ENCODE measurements around the gene KCNMA1.
"Not testable (repeated sequence)": the region's sequence is repeated elsewhere in the genome, so short reads cannot be mapped to it uniquely, and the experiment has no call there.

The KCNMA1 gene

DNA sequence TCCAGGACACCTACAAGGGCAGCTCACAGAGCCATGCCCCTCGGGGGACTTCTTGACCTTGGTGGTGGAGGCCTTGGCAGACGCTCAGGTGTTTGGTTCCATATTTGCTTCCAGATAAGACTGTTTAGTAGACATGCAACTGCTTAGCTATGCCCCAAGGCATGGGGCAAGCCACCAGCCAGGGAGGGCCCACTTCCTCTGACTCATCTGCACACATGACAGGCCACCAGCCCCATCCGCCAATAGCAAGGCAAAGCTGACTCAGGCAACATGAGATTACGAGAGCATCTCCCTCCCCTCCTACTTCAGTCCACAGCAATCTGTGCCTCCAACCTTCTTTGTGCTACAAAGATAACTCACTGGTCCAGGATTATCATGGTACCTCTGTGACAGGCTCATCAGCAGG is 54.9 kb downstream of the KCNMA1 start:
- Histone ChIP-seq H3K36me3 (ENCODE audit: control insufficient read depth, insufficient read depth, low read length) (no peaks in the 10 kb centered on the region), H3K27ac (ENCODE audit: low read depth, low read length, severe bottlenecking) (no peak overlapping the region), H3K9me3 (ENCODE audit: control insufficient read depth, low read length) (no peaks in the 10 kb centered on the region), H3K4me3 (ENCODE audit: extremely low read depth, insufficient read depth, low read length, poor library complexity, severe bottlenecking) (no peak overlapping the region), H3K4me1 (ENCODE audit: control insufficient read depth, insufficient read depth, low read length, poor library complexity, severe bottlenecking) (peaks cover 21% of the 10 kb centered on the region)
- 90 to 94% methylated on average over 3 to 4 of the region's 4 CpGs for WGBS, 2 experiments (ENCODE audit: insufficient coverage in 2 of 2)

GRCh38 chr10:77581738-77582137 is 55.9 kb downstream of the KCNMA1 start:
- Histone ChIP-seq H3K4me1 (ENCODE audit: control insufficient read depth, insufficient read depth, low read length, poor library complexity, severe bottlenecking) (peaks cover 21% of the 10 kb centered on the region), H3K27ac (ENCODE audit: low read depth, low read length, severe bottlenecking) (no peak overlapping the region), H3K4me3 (ENCODE audit: extremely low read depth, insufficient read depth, low read length, poor library complexity, severe bottlenecking) (no peak overlapping the region), H3K9me3 (ENCODE audit: control insufficient read depth, low read length) (no peaks in the 10 kb centered on the region), H3K36me3 (ENCODE audit: control insufficient read depth, insufficient read depth, low read length) (no peaks in the 10 kb centered on the region)
- WGBS, 2 experiments (ENCODE audit: insufficient coverage in 2 of 2), result 97 to 100% methylated on average over 3 to 4 of the region's 4 CpGs

DNA sequence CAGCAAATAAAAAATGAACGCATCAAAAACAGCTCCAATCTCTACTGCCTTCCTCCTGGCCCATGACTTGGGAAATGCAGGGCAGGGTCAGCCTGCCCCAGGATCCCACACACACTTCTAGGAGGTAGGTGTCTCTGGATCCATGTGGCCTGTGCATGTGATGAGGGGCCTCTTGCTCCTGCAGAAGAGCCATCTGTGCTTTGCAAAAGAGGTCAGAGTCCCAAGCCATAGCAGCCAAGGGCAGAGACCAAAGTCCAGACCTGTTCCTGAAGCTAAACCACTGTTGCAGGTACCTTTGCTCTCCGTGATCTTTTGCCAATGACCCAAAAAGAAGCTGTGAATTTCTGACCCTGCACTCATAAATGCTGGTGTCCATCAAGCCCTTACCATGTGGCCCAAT is 57.1 kb downstream of the KCNMA1 start:
- no peaks in the 10 kb centered on the region for H3K9me3 ChIP-seq (ENCODE audit: control insufficient read depth, low read length)
- peaks cover 21% of the 10 kb centered on the region for H3K4me1 ChIP-seq (ENCODE audit: control insufficient read depth, insufficient read depth, low read length, poor library complexity, severe bottlenecking)
- H3K36me3 ChIP-seq (ENCODE audit: control insufficient read depth, insufficient read depth, low read length), result no peaks in the 10 kb centered on the region
- H3K4me3 ChIP-seq (ENCODE audit: extremely low read depth, insufficient read depth, low read length, poor library complexity, severe bottlenecking), result no peak overlapping the region
- no peak overlapping the region for H3K27ac ChIP-seq (ENCODE audit: low read depth, low read length, severe bottlenecking)
- WGBS, 2 experiments (ENCODE audit: insufficient coverage in 2 of 2), result 85 to 93% methylated on average over 1 to 2 of the region's 2 CpGs

DNA sequence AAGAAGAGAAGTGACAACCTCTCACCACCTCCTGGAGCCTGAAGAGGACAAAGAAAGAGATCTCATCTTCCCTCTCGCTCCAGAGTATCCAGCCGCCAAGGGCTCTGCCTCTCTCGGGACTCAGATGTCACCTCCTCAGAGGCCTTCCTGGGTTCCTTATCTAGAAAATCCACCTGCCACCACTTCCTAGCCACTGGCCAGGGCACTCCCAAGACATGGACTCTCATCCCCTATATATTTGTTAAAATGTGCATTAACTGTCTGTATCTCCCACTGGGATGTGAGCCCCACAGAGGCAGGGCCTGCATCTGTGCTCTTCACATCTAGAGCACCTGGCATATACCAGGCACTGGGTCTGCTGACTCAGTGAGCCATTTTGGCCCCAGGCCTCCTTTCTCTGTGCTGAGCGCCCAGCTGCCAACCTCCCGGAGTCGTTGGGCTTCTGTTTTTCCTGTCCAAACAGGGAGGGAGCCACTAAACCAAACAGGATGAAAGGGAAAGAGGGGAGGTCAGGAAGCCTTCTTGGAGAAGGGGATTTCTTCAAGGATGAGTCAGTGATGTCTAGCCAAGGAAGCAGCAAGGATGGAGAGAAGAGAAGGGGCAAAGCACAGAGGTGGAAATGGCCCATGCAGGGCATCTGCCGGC is 58.9 kb downstream of the KCNMA1 start:
- no peak overlapping the region for H3K27ac ChIP-seq (ENCODE audit: low read depth, low read length, severe bottlenecking)
- H3K4me3 ChIP-seq (ENCODE audit: extremely low read depth, insufficient read depth, low read length, poor library complexity, severe bottlenecking), result no peak overlapping the region
- WGBS, 2 experiments (ENCODE audit: insufficient coverage in 2 of 2), result 93 to 94% methylated on average over 5 to 6 of the region's 7 CpGs
- no peaks in the 10 kb centered on the region for H3K9me3 ChIP-seq (ENCODE audit: control insufficient read depth, low read length)
- H3K36me3 ChIP-seq (ENCODE audit: control insufficient read depth, insufficient read depth, low read length), result no peaks in the 10 kb centered on the region
- H3K4me1 ChIP-seq (ENCODE audit: control insufficient read depth, insufficient read depth, low read length, poor library complexity, severe bottlenecking), result peaks cover 21% of the 10 kb centered on the region

DNA sequence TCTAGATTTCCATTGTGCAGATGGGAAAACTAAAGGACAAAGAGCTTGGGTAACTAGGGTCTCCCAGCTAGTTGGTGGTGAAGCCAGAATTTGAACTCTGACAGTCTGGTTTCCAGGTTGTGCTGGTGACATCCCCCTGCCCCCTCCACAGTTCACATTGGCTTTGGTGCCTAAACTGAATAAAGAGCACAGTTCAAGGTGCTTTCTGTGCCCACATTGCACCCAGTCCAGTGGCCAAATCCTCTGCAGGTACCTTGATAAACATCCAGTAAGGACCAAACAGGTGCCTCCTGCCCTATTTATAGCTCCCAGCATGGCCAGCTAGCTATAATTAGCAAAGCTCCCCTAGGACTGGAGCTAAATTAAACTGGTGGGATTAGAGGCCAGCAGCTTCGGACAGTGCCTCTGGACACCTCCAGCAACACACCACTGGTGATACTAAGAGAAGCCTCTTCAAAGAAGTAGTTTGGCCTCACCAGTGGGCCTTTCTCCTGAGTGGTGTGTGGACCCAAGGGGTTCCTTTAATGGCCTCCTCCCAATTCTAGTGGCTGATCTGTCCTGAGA is 59.9 kb downstream of the KCNMA1 start:
- WGBS, 2 experiments (ENCODE audit: insufficient coverage in 2 of 2), result 100% methylated on average over 1 of the region's 1 CpG; no CpG with 5 or more reads in 1 of the 2 experiments
- H3K9me3 ChIP-seq (ENCODE audit: control insufficient read depth, low read length), result no peaks in the 10 kb centered on the region
- H3K4me1 ChIP-seq (ENCODE audit: control insufficient read depth, insufficient read depth, low read length, poor library complexity, severe bottlenecking), result peaks cover 14% of the 10 kb centered on the region
- no peak overlapping the region for H3K4me3 ChIP-seq (ENCODE audit: extremely low read depth, insufficient read depth, low read length, poor library complexity, severe bottlenecking)
- H3K36me3 ChIP-seq (ENCODE audit: control insufficient read depth, insufficient read depth, low read length), result no peaks in the 10 kb centered on the region
- H3K27ac ChIP-seq (ENCODE audit: low read depth, low read length, severe bottlenecking), result no peak overlapping the region

GRCh38 chr10:77576444-77577032 is 61.1 kb downstream of the KCNMA1 start:
- 91 to 97% methylated on average over 6 to 8 of the region's 9 CpGs for WGBS, 2 experiments (ENCODE audit: insufficient coverage in 2 of 2)
- H3K4me1 ChIP-seq (ENCODE audit: control insufficient read depth, insufficient read depth, low read length, poor library complexity, severe bottlenecking), result peaks cover 9% of the 10 kb centered on the region
- no peak overlapping the region for H3K4me3 ChIP-seq (ENCODE audit: extremely low read depth, insufficient read depth, low read length, poor library complexity, severe bottlenecking)
- H3K9me3 ChIP-seq (ENCODE audit: control insufficient read depth, low read length), result no peaks in the 10 kb centered on the region
- no peak overlapping the region for H3K27ac ChIP-seq (ENCODE audit: low read depth, low read length, severe bottlenecking)
- no peaks in the 10 kb centered on the region for H3K36me3 ChIP-seq (ENCODE audit: control insufficient read depth, insufficient read depth, low read length)

GRCh38 chr10:77576007-77576367 is 61.6 kb downstream of the KCNMA1 start:
- Histone ChIP-seq H3K4me1 (ENCODE audit: control insufficient read depth, insufficient read depth, low read length, poor library complexity, severe bottlenecking) (peaks cover 9% of the 10 kb centered on the region), H3K4me3 (ENCODE audit: extremely low read depth, insufficient read depth, low read length, poor library complexity, severe bottlenecking) (no peak overlapping the region), H3K27ac (ENCODE audit: low read depth, low read length, severe bottlenecking) (no peak overlapping the region), H3K9me3 (ENCODE audit: control insufficient read depth, low read length) (no peaks in the 10 kb centered on the region), H3K36me3 (ENCODE audit: control insufficient read depth, insufficient read depth, low read length) (no peaks in the 10 kb centered on the region)
- 91 to 93% methylated on average over 4 of the region's 4 CpGs for WGBS, 2 experiments (ENCODE audit: insufficient coverage in 2 of 2)

DNA sequence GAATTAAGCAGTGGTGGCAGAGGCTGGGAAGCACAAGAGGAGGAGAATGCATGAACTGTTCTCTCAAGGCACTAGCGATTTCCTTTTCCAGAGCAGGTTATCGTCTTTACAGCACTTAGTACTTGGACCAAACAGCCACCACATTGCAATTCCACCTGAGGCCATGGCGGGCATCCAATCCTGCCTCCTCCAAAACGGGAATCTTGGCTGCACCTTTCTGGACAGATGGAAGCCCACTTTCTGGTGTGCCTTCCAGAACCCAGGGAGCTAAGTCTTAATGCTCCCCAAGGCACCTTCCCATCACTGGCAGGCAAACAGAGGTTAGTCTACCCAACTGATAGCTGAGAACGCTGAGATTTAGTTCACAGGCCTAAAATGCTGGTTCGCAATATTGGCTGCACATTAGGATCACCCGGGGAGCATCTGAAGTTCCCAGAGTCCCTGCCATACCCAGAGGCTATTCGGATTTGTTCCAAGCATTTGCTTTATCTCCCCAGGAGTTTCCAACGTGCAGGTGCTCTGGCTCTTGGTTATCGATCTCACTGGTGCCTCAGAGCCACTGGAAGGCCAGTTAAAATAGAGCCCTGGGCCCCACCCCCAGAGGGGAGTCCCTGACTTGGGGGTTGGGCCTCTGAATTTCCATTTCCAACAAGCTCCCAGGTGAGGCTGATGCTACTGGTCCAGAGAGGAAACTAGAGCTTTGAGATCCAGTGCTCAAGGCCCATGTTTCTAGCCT is 62.2 kb downstream of the KCNMA1 start:
- H3K27ac ChIP-seq (ENCODE audit: low read depth, low read length, severe bottlenecking), result no peak overlapping the region
- WGBS, 2 experiments (ENCODE audit: insufficient coverage in 2 of 2), result 92 to 97% methylated on average over 9 to 10 of the region's 10 CpGs
- H3K9me3 ChIP-seq (ENCODE audit: control insufficient read depth, low read length), result no peaks in the 10 kb centered on the region
- H3K4me1 ChIP-seq (ENCODE audit: control insufficient read depth, insufficient read depth, low read length, poor library complexity, severe bottlenecking), result peaks cover 9% of the 10 kb centered on the region
- H3K4me3 ChIP-seq (ENCODE audit: extremely low read depth, insufficient read depth, low read length, poor library complexity, severe bottlenecking), result no peak overlapping the region
- no peaks in the 10 kb centered on the region for H3K36me3 ChIP-seq (ENCODE audit: control insufficient read depth, insufficient read depth, low read length)

GRCh38 chr10:77574438-77574837 is 63.2 kb downstream of the KCNMA1 start:
- Histone ChIP-seq H3K4me3 (ENCODE audit: extremely low read depth, insufficient read depth, low read length, poor library complexity, severe bottlenecking) (no peak overlapping the region), H3K9me3 (ENCODE audit: control insufficient read depth, low read length) (no peaks in the 10 kb centered on the region), H3K4me1 (ENCODE audit: control insufficient read depth, insufficient read depth, low read length, poor library complexity, severe bottlenecking) (peaks cover 9% of the 10 kb centered on the region), H3K36me3 (ENCODE audit: control insufficient read depth, insufficient read depth, low read length) (no peaks in the 10 kb centered on the region), H3K27ac (ENCODE audit: low read depth, low read length, severe bottlenecking) (no peak overlapping the region)
- 66 to 96% methylated on average over 3 of the region's 3 CpGs for WGBS, 2 experiments (ENCODE audit: insufficient coverage in 2 of 2)

- H3K4me1 ChIP-seq (ENCODE audit: control insufficient read depth, insufficient read depth, low read length, poor library complexity, severe bottlenecking); H3K9me3 ChIP-seq (ENCODE audit: control insufficient read depth, low read length); H3K27ac ChIP-seq (ENCODE audit: low read depth, low read length, severe bottlenecking); H3K4me3 ChIP-seq (ENCODE audit: extremely low read depth, insufficient read depth, low read length, poor library complexity, severe bottlenecking); H3K36me3 ChIP-seq (ENCODE audit: control insufficient read depth, insufficient read depth, low read length): not testable (repeated sequence)
- 62% methylated on average over 2 of the region's 4 CpGs; no CpG with 5 or more reads in 1 of the 2 experiments for WGBS, 2 experiments (ENCODE audit: insufficient coverage in 2 of 2)
These were observed 65.1 kb downstream of the KCNMA1 start for GRCh38 chr10:77572520-77572919.

Data from mesodermal cell (in vitro differentiated cells).